ENCODE results near the gene PTPRD. TPM values are rescaled to one million over a fixed set of nuclear protein-coding genes. Genes with fewer than 3 reads are reported as not detected.

PTPRD gene
- total RNA-seq, 2 experiments from 2014 or later, result 0.03 TPM; not detected in 1

GRCh38 chr9:8297047-8297446 is 2315.8 kb downstream of the PTPRD start:
- CTCF ChIA-PET (ENCODE audit: unreplicated experiment), result no interaction called here
- POLR2A ChIA-PET, result no interaction called here
- TF ChIP-seq EZH2phosphoT487 (IDR thresholded peaks at IDR 0.05; ENCODE audit: borderline replicate concordance, low read depth, low read length) (no peak), CTCF (conservative IDR thresholded peaks at IDR 0.05; ENCODE audit: low read length) (no peak)
- BruUV-seq (replicated peaks), result no TSS peak
- Histone ChIP-seq H3K4me1 (ENCODE audit: insufficient read depth, low read length, poor library complexity, severe bottlenecking) (no peaks in the 10 kb centered on the region), H4K20me1 (ENCODE audit: insufficient read depth, low read length) (no peaks in the 10 kb centered on the region), H2AFZ (ENCODE audit: low read length) (no peak overlapping the region), H3K36me3 (ENCODE audit: insufficient read depth, low read length) (no peaks in the 10 kb centered on the region), H3K4me2 (ENCODE audit: low read length) (no peak overlapping the region), H3K27ac (ENCODE audit: low read depth, low read length, poor library complexity, severe bottlenecking) (no peak overlapping the region), H3K9me3 (ENCODE audit: low read length) (no peaks in the 10 kb centered on the region), H3K79me2 (ENCODE audit: insufficient read depth, low read depth, low read length) (no peaks in the 10 kb centered on the region), H3K9me2 (ENCODE audit: insufficient read depth, low read length) (no peaks in the 10 kb centered on the region; the same call in 1 of the 2 replicates), H3K4me3 (ENCODE audit: low read depth, low read length, poor library complexity, severe bottlenecking) (no peak overlapping the region)
- no peak for DNase-seq (ENCODE audit: low spot score)
- intact Hi-C loops (cut with micrococcal nuclease; ENCODE audit: unreplicated experiment), result no loop called here

- no TSS peak for BruUV-seq (replicated peaks)
- Histone ChIP-seq H4K20me1 (ENCODE audit: insufficient read depth, low read length) (no peaks in the 10 kb centered on the region), H3K27ac (ENCODE audit: low read depth, low read length, poor library complexity, severe bottlenecking) (no peak overlapping the region), H3K9me3 (ENCODE audit: low read length) (no peaks in the 10 kb centered on the region), H3K4me3 (ENCODE audit: low read depth, low read length, poor library complexity, severe bottlenecking) (no peak overlapping the region), H3K4me1 (ENCODE audit: insufficient read depth, low read length, poor library complexity, severe bottlenecking) (no peaks in the 10 kb centered on the region), H3K9me2 (ENCODE audit: insufficient read depth, low read length) (no peaks in the 10 kb centered on the region), H3K36me3 (ENCODE audit: insufficient read depth, low read length) (no peaks in the 10 kb centered on the region), H2AFZ (ENCODE audit: low read length) (no peak overlapping the region), H3K79me2 (ENCODE audit: insufficient read depth, low read depth, low read length) (no peaks in the 10 kb centered on the region), H3K4me2 (ENCODE audit: low read length) (no peak overlapping the region)
- TF ChIP-seq EZH2phosphoT487 (IDR thresholded peaks at IDR 0.05; ENCODE audit: borderline replicate concordance, low read depth, low read length) (no peak), CTCF (conservative IDR thresholded peaks at IDR 0.05; ENCODE audit: low read length) (no peak)
- CTCF ChIA-PET (ENCODE audit: unreplicated experiment), result no interaction called here
- no peak for DNase-seq (ENCODE audit: low spot score)
- POLR2A ChIA-PET, result no interaction called here
- intact Hi-C loops (cut with micrococcal nuclease; ENCODE audit: unreplicated experiment), result no loop called here
Observed at GRCh38 chr9:8292657-8293056, 2320.1 kb downstream of the PTPRD start.

GRCh38 chr9:8289681-8290080 is 2323.1 kb downstream of the PTPRD start:
- POLR2A ChIA-PET, result interaction anchor here (0.6 to 0.7 kb wide), 2 partner anchors 68 to 1104 kb away, joined by 5 to 6 read pairs; no protein-coding TSS in a partner anchor
- no peak overlapping the region for H3K4me2 ChIP-seq (ENCODE audit: low read length)
- no peaks in the 10 kb centered on the region for H3K36me3 ChIP-seq (ENCODE audit: insufficient read depth, low read length)
- no peaks in the 10 kb centered on the region for H3K4me1 ChIP-seq (ENCODE audit: insufficient read depth, low read length, poor library complexity, severe bottlenecking)
- no peak overlapping the region for H3K4me3 ChIP-seq (ENCODE audit: low read depth, low read length, poor library complexity, severe bottlenecking)
- CTCF ChIA-PET (ENCODE audit: unreplicated experiment), result no interaction called here
- intact Hi-C loops (cut with micrococcal nuclease; ENCODE audit: unreplicated experiment), result no loop called here
- H2AFZ ChIP-seq (ENCODE audit: low read length), result no peak overlapping the region
- H3K27ac ChIP-seq (ENCODE audit: low read depth, low read length, poor library complexity, severe bottlenecking), result no peak overlapping the region
- no peak for DNase-seq (ENCODE audit: low spot score)
- TF ChIP-seq CTCF (conservative IDR thresholded peaks at IDR 0.05; ENCODE audit: low read length) (no peak), EZH2phosphoT487 (IDR thresholded peaks at IDR 0.05; ENCODE audit: borderline replicate concordance, low read depth, low read length) (no peak)
- H3K9me3 ChIP-seq (ENCODE audit: low read length), result no peaks in the 10 kb centered on the region
- BruUV-seq (replicated peaks), result no TSS peak
- H4K20me1 ChIP-seq (ENCODE audit: insufficient read depth, low read length), result no peaks in the 10 kb centered on the region
- no peaks in the 10 kb centered on the region for H3K79me2 ChIP-seq (ENCODE audit: insufficient read depth, low read depth, low read length)
- no peaks in the 10 kb centered on the region for H3K9me2 ChIP-seq (ENCODE audit: insufficient read depth, low read length)

Measured in OCI-LY7 (cell line).